Caco-2 (cell line): Measurements from ENCODE around the gene RIMKLB. TPM values are rescaled to one million over a fixed set of nuclear protein-coding genes. Genes with fewer than 3 reads are reported as not detected.
A peak's percentile ranks its signal among the peaks of the same experiment; 100 is the strongest.

Experiments used
- BruUV-seq: library from RNA; stranded (reverse); fragments of 400-500 nt; replicated peaks from 2 replicates; lab custom pipeline; 2021; lab: Mats Ljungman, UMichigan
- CTCF ChIA-PET: fragments of 300-600 bp; sonication (Branson Sonifier 250); formaldehyde crosslinking; loops from one replicate; lab custom pipeline; 2022; ENCODE audit warnings: antibody characterized with exemption; lab: Charles Lee
- POLR2A ChIA-PET: fragments of 300-600 bp; sonication (Branson Sonifier 250); formaldehyde crosslinking; loops from one replicate; lab custom pipeline; 2022; ENCODE audit warnings: antibody characterized with exemption; lab: Charles Lee
- DNase-seq, 2 experiments: peaks; one replicate each; pipeline versions ENCODE4 v3.0.0 to v3.0.0-alpha.2; 2020 to 2022
- H3K27me3 ChIP-seq: replicated peaks from 2 replicates; pipeline ENCODE4 v1.6.0; 2011; ENCODE audit warnings: low read length; ENCODE audit not compliant: control insufficient read depth, insufficient read depth
- H3K36me3 ChIP-seq: 2 replicates; pipeline ENCODE4 v1.5.1; 2011; ENCODE audit warnings: low read length; ENCODE audit not compliant: control insufficient read depth, insufficient read depth
- H3K4me1 ChIP-seq: fragments of 250-450 bp; sonication (Bioruptor Pico); 2 replicates; pipeline ENCODE4 v1.5.1; 2020; ENCODE audit warnings: mild to moderate bottlenecking
- H3K4me3 ChIP-seq: 2 replicates; pipeline ENCODE4 v1.5.1; 2011; ENCODE audit warnings: low read depth, mild to moderate bottlenecking, control low read depth, low read length
- H3K9me3 ChIP-seq: fragments of 250-450 bp; sonication (Bioruptor Pico); 2 replicates; pipeline ENCODE4 v1.5.1; 2020; ENCODE audit warnings: mild to moderate bottlenecking, moderate library complexity
- H3K27ac Mint-ChIP-seq: one replicate; pipeline ENCODE4 v1.8.0; 2022; ENCODE audit warnings: mixed read lengths; ENCODE audit not compliant: unreplicated experiment
- H3K27me3 Mint-ChIP-seq: one replicate; pipeline ENCODE4 v1.8.0; 2022; ENCODE audit warnings: mixed read lengths; ENCODE audit not compliant: insufficient read depth, unreplicated experiment
- H3K36me3 Mint-ChIP-seq: one replicate; pipeline ENCODE4 v1.8.0; 2022; ENCODE audit warnings: mild to moderate bottlenecking, mixed read lengths; ENCODE audit not compliant: insufficient read depth, unreplicated experiment
- H3K4me1 Mint-ChIP-seq: one replicate; pipeline ENCODE4 v1.8.0; 2022; ENCODE audit warnings: low read depth, mixed read lengths; ENCODE audit not compliant: unreplicated experiment
- H3K4me3 Mint-ChIP-seq: one replicate; pipeline ENCODE4 v1.8.0; 2022; ENCODE audit warnings: mild to moderate bottlenecking, moderate library complexity, mixed read lengths; ENCODE audit not compliant: unreplicated experiment
- H3K9me3 Mint-ChIP-seq: one replicate; pipeline ENCODE4 v1.8.0; 2022; ENCODE audit warnings: mixed read lengths; ENCODE audit not compliant: unreplicated experiment
- CTCF ChIP-seq, 2 experiments: fragments of 200-600 bp in 1 of 2; IDR thresholded peaks; 1 replicate in 1 of 2; 2 replicates in 1 of 2; pipeline versions ENCODE4 v1.5.1 to v1.8.0; 2011 to 2022; ENCODE audit warnings: antibody characterized with exemption in 1 of 2, control low read depth in 1 of 2, inconsistent platforms in 1 of 2, low read depth in 1 of 2, low read length in 1 of 2, mild to moderate bottlenecking in 1 of 2, moderate library complexity in 1 of 2; ENCODE audit not compliant: insufficient read depth in 1 of 2, severe bottlenecking in 1 of 2, unreplicated experiment in 1 of 2
- intact Hi-C: fragments of 100-400 bp; cut with micrococcal nuclease; formaldehyde crosslinking; loops from one replicate; pipeline ENCODE4 v1.10.0; 2022; ENCODE audit not compliant: unreplicated experiment
- total RNA-seq: library from RNA; stranded (reverse); gene quantifications from 2 replicates; pipeline ENCODE4 v1.2.3, GENCODE V29; 2022

The RIMKLB gene
- total RNA-seq, 1 experiment from 2014 or later = 3.3 TPM

GRCh38 chr12:8697120-8697475 lies 693 bp upstream of the RIMKLB start:
- H3K27me3 Mint-ChIP-seq = peaks cover 35% of the 10 kb centered on the region
- DNase-seq = peak in 1 of 2 experiments; percentile 41
- peak overlapping the region; percentile 41 for H3K27ac Mint-ChIP-seq
- no TSS peak for BruUV-seq
- H3K36me3 Mint-ChIP-seq = peaks cover 6% of the 10 kb centered on the region
- H3K9me3 ChIP-seq = no peaks in the 10 kb centered on the region
- 0 out of 2 replicates have a peak, but pooled peaks cover 6% of the 10 kb centered on the region for H3K4me1 ChIP-seq
- no peak for TF ChIP-seq CTCF (IDR thresholded peaks at IDR 0.05; ENCODE audit: insufficient read depth in 1 of 2, low read depth in 1 of 2, low read length in 1 of 2, severe bottlenecking in 1 of 2, unreplicated experiment in 1 of 2)
- H3K36me3 ChIP-seq = no peaks in the 10 kb centered on the region
- H3K9me3 Mint-ChIP-seq = no peaks in the 10 kb centered on the region
- peaks cover 13% of the 10 kb centered on the region for H3K4me1 Mint-ChIP-seq
- H3K4me3 Mint-ChIP-seq = peak overlapping the region; percentile 95
- ChIA-PET CTCF (interaction anchor here (0.6 kb wide), 1 partner anchor 12 kb away, joined by 3 read pairs; no protein-coding TSS in a partner anchor), POLR2A (interaction anchor here (0.8 kb wide), 1 partner anchor 49 kb away, joined by 3 read pairs; no protein-coding TSS in a partner anchor)
- peak overlapping the region; percentile 76 for H3K4me3 ChIP-seq
- intact Hi-C loops = no loop called here
- no peaks in the 10 kb centered on the region for H3K27me3 ChIP-seq

- Mint-ChIP-seq H3K27ac (no peak overlapping the region), H3K36me3 (peaks cover 6% of the 10 kb centered on the region), H3K9me3 (no peaks in the 10 kb centered on the region), H3K4me1 (peaks cover 13% of the 10 kb centered on the region), H3K4me3 (peak overlapping the region; percentile 95), H3K27me3 (peaks cover 34% of the 10 kb centered on the region)
- H3K4me1 ChIP-seq = 0 out of 2 replicates have a peak, but pooled peaks cover 6% of the 10 kb centered on the region
- H3K27me3 ChIP-seq = no peaks in the 10 kb centered on the region
- POLR2A ChIA-PET = interaction anchor here (0.8 kb wide), 1 partner anchor 51 kb away, joined by 3 read pairs; no protein-coding TSS in a partner anchor
- CTCF ChIA-PET = interaction anchor here (0.6 to 1.0 kb wide), 3 partner anchors 19 to 252 kb away, joined by 3 to 5 read pairs (median 3); no protein-coding TSS in a partner anchor
- DNase-seq = peak; percentile 40 to 66
- H3K9me3 ChIP-seq = no peaks in the 10 kb centered on the region
- no peaks in the 10 kb centered on the region for H3K36me3 ChIP-seq
- H3K4me3 ChIP-seq = peak overlapping the region; percentile 76
- no peak for TF ChIP-seq CTCF (IDR thresholded peaks at IDR 0.05; ENCODE audit: insufficient read depth in 1 of 2, low read depth in 1 of 2, low read length in 1 of 2, severe bottlenecking in 1 of 2, unreplicated experiment in 1 of 2)
- no TSS peak for BruUV-seq
- intact Hi-C loops = no loop called here
Observed at GRCh38 chr12:8698132-8698851, 501 bp downstream of the RIMKLB start.

- no peaks in the 10 kb centered on the region for H3K9me3 ChIP-seq
- no peak for TF ChIP-seq CTCF (IDR thresholded peaks at IDR 0.05; ENCODE audit: insufficient read depth in 1 of 2, low read depth in 1 of 2, low read length in 1 of 2, severe bottlenecking in 1 of 2, unreplicated experiment in 1 of 2)
- Mint-ChIP-seq H3K4me1 (peaks cover 13% of the 10 kb centered on the region), H3K27ac (no peak overlapping the region), H3K27me3 (peaks cover 34% of the 10 kb centered on the region), H3K4me3 (peak overlapping the region; percentile 95), H3K36me3 (peaks cover 6% of the 10 kb centered on the region), H3K9me3 (no peaks in the 10 kb centered on the region)
- ChIA-PET CTCF (no interaction called here), POLR2A (no interaction called here)
- H3K27me3 ChIP-seq = no peaks in the 10 kb centered on the region
- no TSS peak for BruUV-seq
- intact Hi-C loops = no loop called here
- H3K4me3 ChIP-seq = peak overlapping the region; percentile 76
- no peaks in the 10 kb centered on the region for H3K36me3 ChIP-seq
- 0 out of 2 replicates have a peak, but pooled peaks cover 6% of the 10 kb centered on the region for H3K4me1 ChIP-seq
- no peak for DNase-seq
Observed at GRCh38 chr12:8698879-8699278, 1.1 kb downstream of the RIMKLB start.
